ENCODE data around the gene SIRT4. TPM values are rescaled to one million over a fixed set of nuclear protein-coding genes. Genes with fewer than 3 reads are reported as not detected.
A peak's percentile ranks its signal among the peaks of the same experiment; 100 is the strongest.

Gene SIRT4
- total and polyA plus RNA-seq, 2 of the 13 experiments (the other 11 are each of a cell fraction or from before 2014, with no cell fraction given), result 3.4 to 5.8 TPM

DNA sequence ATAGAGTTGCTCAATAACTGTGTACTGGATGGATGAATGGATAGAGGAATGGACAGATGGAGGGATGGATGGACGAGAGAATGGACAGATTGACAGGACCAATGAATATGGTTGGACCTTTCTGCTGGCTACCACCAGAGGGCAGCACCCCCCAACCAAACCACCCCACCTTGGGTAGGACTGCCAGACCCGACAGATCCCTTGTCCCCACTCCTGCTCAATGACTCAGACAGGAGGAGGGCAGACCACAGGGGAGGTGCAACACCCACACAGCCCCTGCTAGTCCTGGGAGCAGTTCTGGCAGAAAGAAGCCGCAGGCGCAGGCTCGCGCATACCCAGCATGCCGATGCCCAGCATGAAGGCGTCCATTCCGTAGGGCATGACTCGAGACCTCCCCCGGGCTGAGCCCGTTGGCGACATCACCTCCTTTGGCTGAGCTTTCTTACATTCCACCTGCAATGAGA lies 54.5 kb downstream of the SIRT4 start (continued):
- TF ChIP-seq, protein P1, sequence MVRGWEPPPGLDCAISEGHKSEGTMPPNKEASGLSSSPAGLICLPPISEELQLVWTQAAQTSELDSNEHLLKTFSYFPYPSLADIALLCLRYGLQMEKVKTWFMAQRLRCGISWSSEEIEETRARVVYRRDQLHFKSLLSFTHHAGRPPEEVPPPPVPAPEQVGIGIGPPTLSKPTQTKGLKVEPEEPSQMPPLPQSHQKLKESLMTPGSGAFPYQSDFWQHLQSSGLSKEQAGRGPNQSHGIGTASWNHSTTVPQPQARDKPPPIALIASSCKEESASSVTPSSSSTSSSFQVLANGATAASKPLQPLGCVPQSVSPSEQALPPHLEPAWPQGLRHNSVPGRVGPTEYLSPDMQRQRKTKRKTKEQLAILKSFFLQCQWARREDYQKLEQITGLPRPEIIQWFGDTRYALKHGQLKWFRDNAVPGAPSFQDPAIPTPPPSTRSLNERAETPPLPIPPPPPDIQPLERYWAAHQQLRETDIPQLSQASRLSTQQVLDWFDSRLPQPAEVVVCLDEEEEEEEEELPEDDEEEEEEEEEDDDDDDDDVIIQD (CRISPR knock-in tag; IDR thresholded peaks at IDR 0.05; ENCODE audit: low read depth), result peak; percentile 51; the same call in 1 of the 2 replicates
- peak; percentile 91 for TF ChIP-seq RAD21 (CRISPR knock-in tag; IDR thresholded peaks at IDR 0.05)
- peak; percentile 69 for TF ChIP-seq FOSL2 (CRISPR knock-in tag; IDR thresholded peaks at IDR 0.05)
- TF ChIP-seq, protein P2, sequence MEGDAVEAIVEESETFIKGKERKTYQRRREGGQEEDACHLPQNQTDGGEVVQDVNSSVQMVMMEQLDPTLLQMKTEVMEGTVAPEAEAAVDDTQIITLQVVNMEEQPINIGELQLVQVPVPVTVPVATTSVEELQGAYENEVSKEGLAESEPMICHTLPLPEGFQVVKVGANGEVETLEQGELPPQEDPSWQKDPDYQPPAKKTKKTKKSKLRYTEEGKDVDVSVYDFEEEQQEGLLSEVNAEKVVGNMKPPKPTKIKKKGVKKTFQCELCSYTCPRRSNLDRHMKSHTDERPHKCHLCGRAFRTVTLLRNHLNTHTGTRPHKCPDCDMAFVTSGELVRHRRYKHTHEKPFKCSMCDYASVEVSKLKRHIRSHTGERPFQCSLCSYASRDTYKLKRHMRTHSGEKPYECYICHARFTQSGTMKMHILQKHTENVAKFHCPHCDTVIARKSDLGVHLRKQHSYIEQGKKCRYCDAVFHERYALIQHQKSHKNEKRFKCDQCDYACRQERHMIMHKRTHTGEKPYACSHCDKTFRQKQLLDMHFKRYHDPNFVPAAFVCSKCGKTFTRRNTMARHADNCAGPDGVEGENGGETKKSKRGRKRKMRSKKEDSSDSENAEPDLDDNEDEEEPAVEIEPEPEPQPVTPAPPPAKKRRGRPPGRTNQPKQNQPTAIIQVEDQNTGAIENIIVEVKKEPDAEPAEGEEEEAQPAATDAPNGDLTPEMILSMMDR (CRISPR knock-in tag; IDR thresholded peaks at IDR 0.05), result peak; percentile 95
- TF ChIP-seq, protein P3, sequence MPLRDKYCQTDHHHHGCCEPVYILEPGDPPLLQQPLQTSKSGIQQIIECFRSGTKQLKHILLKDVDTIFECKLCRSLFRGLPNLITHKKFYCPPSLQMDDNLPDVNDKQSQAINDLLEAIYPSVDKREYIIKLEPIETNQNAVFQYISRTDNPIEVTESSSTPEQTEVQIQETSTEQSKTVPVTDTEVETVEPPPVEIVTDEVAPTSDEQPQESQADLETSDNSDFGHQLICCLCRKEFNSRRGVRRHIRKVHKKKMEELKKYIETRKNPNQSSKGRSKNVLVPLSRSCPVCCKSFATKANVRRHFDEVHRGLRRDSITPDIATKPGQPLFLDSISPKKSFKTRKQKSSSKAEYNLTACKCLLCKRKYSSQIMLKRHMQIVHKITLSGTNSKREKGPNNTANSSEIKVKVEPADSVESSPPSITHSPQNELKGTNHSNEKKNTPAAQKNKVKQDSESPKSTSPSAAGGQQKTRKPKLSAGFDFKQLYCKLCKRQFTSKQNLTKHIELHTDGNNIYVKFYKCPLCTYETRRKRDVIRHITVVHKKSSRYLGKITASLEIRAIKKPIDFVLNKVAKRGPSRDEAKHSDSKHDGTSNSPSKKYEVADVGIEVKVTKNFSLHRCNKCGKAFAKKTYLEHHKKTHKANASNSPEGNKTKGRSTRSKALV (CRISPR knock-in tag; IDR thresholded peaks at IDR 0.05), result no peak
- TF ChIP-seq, protein P4, sequence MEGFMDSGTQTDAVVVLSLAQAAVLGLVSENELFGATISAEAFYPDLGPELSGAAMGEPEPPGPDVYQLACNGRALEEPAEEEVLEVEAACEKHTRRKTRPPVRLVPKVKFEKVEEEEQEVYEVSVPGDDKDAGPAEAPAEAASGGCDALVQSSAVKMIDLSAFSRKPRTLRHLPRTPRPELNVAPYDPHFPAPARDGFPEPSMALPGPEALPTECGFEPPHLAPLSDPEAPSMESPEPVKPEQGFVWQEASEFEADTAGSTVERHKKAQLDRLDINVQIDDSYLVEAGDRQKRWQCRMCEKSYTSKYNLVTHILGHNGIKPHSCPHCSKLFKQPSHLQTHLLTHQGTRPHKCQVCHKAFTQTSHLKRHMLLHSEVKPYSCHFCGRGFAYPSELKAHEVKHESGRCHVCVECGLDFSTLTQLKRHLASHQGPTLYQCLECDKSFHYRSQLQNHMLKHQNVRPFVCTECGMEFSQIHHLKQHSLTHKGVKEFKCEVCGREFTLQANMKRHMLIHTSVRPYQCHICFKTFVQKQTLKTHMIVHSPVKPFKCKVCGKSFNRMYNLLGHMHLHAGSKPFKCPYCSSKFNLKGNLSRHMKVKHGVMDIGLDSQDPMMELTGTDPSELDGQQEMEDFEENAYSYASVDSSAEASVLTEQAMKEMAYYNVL (CRISPR knock-in tag; IDR thresholded peaks at IDR 0.05; ENCODE audit: borderline replicate concordance), result peak; percentile 66; the same call in 1 of the 2 replicates
- TF ChIP-seq STAG1 (CRISPR knock-in tag; IDR thresholded peaks at IDR 0.05), result peak; percentile 94
- 0 out of 2 replicates have a peak, but pooled peaks have one; percentile 42 for TF ChIP-seq ZFP90 (CRISPR knock-in tag; IDR thresholded peaks at IDR 0.05; ENCODE audit: borderline replicate concordance)
- TF ChIP-seq KDM2A (CRISPR knock-in tag; IDR thresholded peaks at IDR 0.05; ENCODE audit: borderline replicate concordance, low read depth), result peak; percentile 34; the same call in 1 of the 2 replicates
- TF ChIP-seq, protein P5, sequence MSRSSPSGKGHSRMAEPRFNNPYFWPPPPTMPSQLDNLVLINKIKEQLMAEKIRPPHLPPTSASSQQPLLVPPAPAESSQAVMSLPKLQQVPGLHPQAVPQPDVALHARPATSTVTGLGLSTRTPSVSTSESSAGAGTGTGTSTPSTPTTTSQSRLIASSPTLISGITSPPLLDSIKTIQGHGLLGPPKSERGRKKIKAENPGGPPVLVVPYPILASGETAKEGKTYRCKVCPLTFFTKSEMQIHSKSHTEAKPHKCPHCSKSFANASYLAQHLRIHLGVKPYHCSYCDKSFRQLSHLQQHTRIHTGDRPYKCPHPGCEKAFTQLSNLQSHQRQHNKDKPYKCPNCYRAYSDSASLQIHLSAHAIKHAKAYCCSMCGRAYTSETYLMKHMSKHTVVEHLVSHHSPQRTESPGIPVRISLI (CRISPR knock-in tag; IDR thresholded peaks at IDR 0.05; ENCODE audit: borderline replicate concordance), result peak; percentile 29; the same call in 1 of the 2 replicates
- TF ChIP-seq, protein P6, sequence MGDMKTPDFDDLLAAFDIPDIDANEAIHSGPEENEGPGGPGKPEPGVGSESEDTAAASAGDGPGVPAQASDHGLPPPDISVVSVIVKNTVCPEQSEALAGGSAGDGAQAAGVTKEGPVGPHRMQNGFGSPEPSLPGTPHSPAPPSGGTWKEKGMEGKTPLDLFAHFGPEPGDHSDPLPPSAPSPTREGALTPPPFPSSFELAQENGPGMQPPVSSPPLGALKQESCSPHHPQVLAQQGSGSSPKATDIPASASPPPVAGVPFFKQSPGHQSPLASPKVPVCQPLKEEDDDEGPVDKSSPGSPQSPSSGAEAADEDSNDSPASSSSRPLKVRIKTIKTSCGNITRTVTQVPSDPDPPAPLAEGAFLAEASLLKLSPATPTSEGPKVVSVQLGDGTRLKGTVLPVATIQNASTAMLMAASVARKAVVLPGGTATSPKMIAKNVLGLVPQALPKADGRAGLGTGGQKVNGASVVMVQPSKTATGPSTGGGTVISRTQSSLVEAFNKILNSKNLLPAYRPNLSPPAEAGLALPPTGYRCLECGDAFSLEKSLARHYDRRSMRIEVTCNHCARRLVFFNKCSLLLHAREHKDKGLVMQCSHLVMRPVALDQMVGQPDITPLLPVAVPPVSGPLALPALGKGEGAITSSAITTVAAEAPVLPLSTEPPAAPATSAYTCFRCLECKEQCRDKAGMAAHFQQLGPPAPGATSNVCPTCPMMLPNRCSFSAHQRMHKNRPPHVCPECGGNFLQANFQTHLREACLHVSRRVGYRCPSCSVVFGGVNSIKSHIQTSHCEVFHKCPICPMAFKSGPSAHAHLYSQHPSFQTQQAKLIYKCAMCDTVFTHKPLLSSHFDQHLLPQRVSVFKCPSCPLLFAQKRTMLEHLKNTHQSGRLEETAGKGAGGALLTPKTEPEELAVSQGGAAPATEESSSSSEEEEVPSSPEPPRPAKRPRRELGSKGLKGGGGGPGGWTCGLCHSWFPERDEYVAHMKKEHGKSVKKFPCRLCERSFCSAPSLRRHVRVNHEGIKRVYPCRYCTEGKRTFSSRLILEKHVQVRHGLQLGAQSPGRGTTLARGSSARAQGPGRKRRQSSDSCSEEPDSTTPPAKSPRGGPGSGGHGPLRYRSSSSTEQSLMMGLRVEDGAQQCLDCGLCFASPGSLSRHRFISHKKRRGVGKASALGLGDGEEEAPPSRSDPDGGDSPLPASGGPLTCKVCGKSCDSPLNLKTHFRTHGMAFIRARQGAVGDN (CRISPR knock-in tag; IDR thresholded peaks at IDR 0.05), result peak; percentile 32
- peak; percentile 50; the same call in 1 of the 2 replicates for TF ChIP-seq ZNF768 (CRISPR knock-in tag; IDR thresholded peaks at IDR 0.05)
- no peak for TF ChIP-seq ZNF563 (CRISPR knock-in tag; IDR thresholded peaks at IDR 0.05)
- TF ChIP-seq SALL2 (CRISPR knock-in tag; IDR thresholded peaks at IDR 0.05), result peak; percentile 24; the same call in 1 of the 2 replicates
- TF ChIP-seq PRPF4 (IDR thresholded peaks at IDR 0.05; ENCODE audit: low read depth, low read length, poor library complexity, severe bottlenecking), result peak; percentile 17

All from HepG2 (cell line).